DOHH2 (cell line): Measurements from ENCODE around the gene PLIN5.

ENCODE experiments used
- H3F3A ChIP-seq: fragments of 200-600 bp; sonication (generic), shearing (Covaris generic); 2 replicates; pipeline ENCODE4 v1.6.0; 2016; ENCODE audit warnings: antibody characterized with exemption, mild to moderate bottlenecking; ENCODE audit not compliant: control insufficient read depth, insufficient read depth
- H3K27ac ChIP-seq: fragments of 200-600 bp; sonication (generic); 2 replicates; pipeline ENCODE4 v1.5.1; 2014; ENCODE audit warnings: low read depth, mild to moderate bottlenecking, low read length, moderate library complexity
- H3K27me3 ChIP-seq: fragments of 200-600 bp; sonication (generic); 2 replicates; pipeline ENCODE4 v1.6.1; 2014; ENCODE audit warnings: mild to moderate bottlenecking, low read length, mixed read lengths; ENCODE audit not compliant: control insufficient read depth
- H3K36me3 ChIP-seq: fragments of 200-600 bp; sonication (generic); 2 replicates; pipeline ENCODE4 v1.6.1; 2014; ENCODE audit warnings: mild to moderate bottlenecking, low read length, moderate library complexity, mixed read lengths; ENCODE audit not compliant: control insufficient read depth
- H3K4me1 ChIP-seq: fragments of 200-600 bp; sonication (generic); 2 replicates; pipeline ENCODE4 v1.6.1; 2014; ENCODE audit warnings: mild to moderate bottlenecking, low read length, mixed read lengths; ENCODE audit not compliant: control insufficient read depth
- H3K4me2 ChIP-seq: fragments of 200-600 bp; sonication (generic); 2 replicates; pipeline ENCODE4 v1.6.0; 2014; ENCODE audit warnings: mild to moderate bottlenecking, low read length, moderate library complexity
- H3K4me3 ChIP-seq: fragments of 200-600 bp; sonication (generic); 2 replicates; pipeline ENCODE4 v1.5.1; 2014; ENCODE audit warnings: mild to moderate bottlenecking, low read length, mixed read lengths
- H3K79me2 ChIP-seq: fragments of 200-600 bp; sonication (generic); 2 replicates; pipeline ENCODE4 v1.6.1; 2014; ENCODE audit warnings: mild to moderate bottlenecking, low read length, mixed read lengths; ENCODE audit not compliant: control insufficient read depth
- H3K9me2 ChIP-seq: fragments of 200-600 bp; sonication (generic); replicated peaks from 2 replicates; pipeline ENCODE4 v1.6.1; 2014; ENCODE audit warnings: mild to moderate bottlenecking, low read length, mixed read lengths; ENCODE audit not compliant: control insufficient read depth
- H3K9me3 ChIP-seq: fragments of 200-600 bp; sonication (generic); 2 replicates; pipeline ENCODE4 v1.6.1; 2014; ENCODE audit warnings: antibody characterized with exemption, low read length, mixed read lengths; ENCODE audit not compliant: control insufficient read depth, insufficient read depth
- H4K20me1 ChIP-seq: fragments of 200-600 bp; sonication (generic); 2 replicates; pipeline ENCODE4 v1.6.0; 2014; ENCODE audit warnings: low read depth, mild to moderate bottlenecking, antibody characterized with exemption, low read length, moderate library complexity; ENCODE audit not compliant: control insufficient read depth, insufficient read depth
- CTCF ChIP-seq: fragments of 200-600 bp; sonication (generic); IDR thresholded peaks from one replicate; pipeline ENCODE4 v1.5.1; 2014; ENCODE audit warnings: antibody characterized with exemption, mild to moderate bottlenecking, low read depth, low read length; ENCODE audit not compliant: poor library complexity, severe bottlenecking
- EZH2phosphoT487 ChIP-seq: fragments of 200-600 bp; sonication (generic); IDR thresholded peaks from 2 replicates; pipeline ENCODE4 v1.6.1; 2017; ENCODE audit warnings: borderline replicate concordance, mild to moderate bottlenecking, antibody characterized with exemption, low read length, moderate library complexity, mixed read lengths

Gene PLIN5

GRCh38 chr19:4506449-4507149 is 28.4 kb downstream of the PLIN5 start:
- Histone ChIP-seq H3K36me3 (no peaks in the 10 kb centered on the region; the same call in 1 of the 2 replicates), H3F3A (no peaks in the 10 kb centered on the region), H3K4me1 (peaks cover 3% of the 10 kb centered on the region; the same call in 1 of the 2 replicates)

DNA sequence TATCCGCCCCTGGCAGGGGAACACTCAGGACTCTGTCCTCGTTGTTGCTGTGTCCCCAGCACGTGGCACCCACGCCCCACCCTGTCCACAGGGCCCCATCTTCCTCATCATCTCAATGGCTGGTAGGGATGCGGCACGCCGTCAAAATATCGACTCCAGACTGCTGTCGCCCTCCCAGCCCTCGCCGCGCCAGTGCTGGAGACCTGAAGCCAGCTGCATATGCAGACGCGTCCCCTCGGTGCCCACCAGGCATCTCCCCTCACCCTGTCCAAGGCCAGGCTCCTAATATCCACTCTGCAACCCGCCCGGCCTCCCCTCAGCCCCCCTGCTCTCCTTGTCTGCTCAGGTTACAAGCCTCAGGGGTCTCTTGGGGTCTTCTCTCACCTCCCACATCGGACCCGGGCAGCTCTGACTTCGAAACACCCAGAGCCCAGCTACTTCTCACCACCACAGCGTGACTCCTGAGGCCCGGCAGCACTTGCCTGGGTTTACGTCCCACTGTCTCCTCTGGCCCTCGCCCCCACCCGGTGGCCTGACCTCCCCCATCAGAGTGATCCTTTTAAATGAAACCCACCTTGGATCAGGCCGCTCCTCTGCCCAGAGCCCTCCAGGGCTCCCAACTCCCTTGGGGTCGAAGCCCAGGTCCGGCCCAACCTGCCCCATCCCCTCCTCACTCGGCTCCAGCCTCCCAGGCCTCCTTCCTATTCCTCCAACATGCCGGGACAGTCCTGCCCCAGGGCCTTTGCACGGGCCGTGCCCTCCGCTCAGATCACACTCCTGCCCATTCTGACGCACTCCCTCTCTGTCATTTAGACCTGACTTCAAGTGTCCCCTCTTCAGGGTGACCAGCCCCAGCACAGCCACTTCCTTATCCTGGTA is 29.2 kb downstream of the PLIN5 start:
- Histone ChIP-seq H3K4me3 (no peak overlapping the region), H3K36me3 (no peaks in the 10 kb centered on the region; the same call in 1 of the 2 replicates)

More at GRCh38 chr19:4506449-4507149, 28.4 kb downstream of the PLIN5 start:
- H3K27ac ChIP-seq: no peak overlapping the region
- H3K27me3 ChIP-seq: no peaks in the 10 kb centered on the region
- no peak overlapping the region for H3K4me3 ChIP-seq
- no peak overlapping the region for H3K4me2 ChIP-seq
- H4K20me1 ChIP-seq: no peaks in the 10 kb centered on the region
- no peak for TF ChIP-seq EZH2phosphoT487
- TF ChIP-seq CTCF: no peak
- H3K79me2 ChIP-seq: no peaks in the 10 kb centered on the region
- H3K9me2 ChIP-seq: no peaks in the 10 kb centered on the region
- H3K9me3 ChIP-seq: no peaks in the 10 kb centered on the region

GRCh38 chr19:4504891-4505569 is 30.0 kb downstream of the PLIN5 start:
- TF ChIP-seq EZH2phosphoT487 (no peak), CTCF (no peak)
- Histone ChIP-seq H3K4me3 (no peak overlapping the region), H3K4me1 (no peaks in the 10 kb centered on the region), H3K36me3 (no peaks in the 10 kb centered on the region; the same call in 1 of the 2 replicates), H4K20me1 (no peaks in the 10 kb centered on the region), H3K4me2 (no peak overlapping the region), H3K27me3 (no peaks in the 10 kb centered on the region), H3K79me2 (no peaks in the 10 kb centered on the region), H3K27ac (no peak overlapping the region), H3K9me3 (no peaks in the 10 kb centered on the region), H3K9me2 (no peaks in the 10 kb centered on the region), H3F3A (no peaks in the 10 kb centered on the region)

More for the DNA sequence above, 29.2 kb downstream of the PLIN5 start:
- H3K79me2 ChIP-seq: no peaks in the 10 kb centered on the region
- TF ChIP-seq CTCF (no peak), EZH2phosphoT487 (no peak)
- H3K9me3 ChIP-seq: no peaks in the 10 kb centered on the region
- no peak overlapping the region for H3K4me2 ChIP-seq
- H3K9me2 ChIP-seq: no peaks in the 10 kb centered on the region
- no peaks in the 10 kb centered on the region for H3F3A ChIP-seq
- no peaks in the 10 kb centered on the region for H4K20me1 ChIP-seq
- H3K27me3 ChIP-seq: no peaks in the 10 kb centered on the region
- H3K4me1 ChIP-seq: peaks cover 3% of the 10 kb centered on the region; the same call in 1 of the 2 replicates
- H3K27ac ChIP-seq: no peak overlapping the region
